Kidney glomerular epithelial cell (primary cell): ENCODE measurements around the gene NUPR2.
"Not testable (repeated sequence)": the region's sequence is repeated elsewhere in the genome, so short reads cannot be mapped to it uniquely, and the experiment has no call there.

Experiments
- DNase-seq: peaks from one replicate; lab custom pipeline; 2025; lab: John Stamatoyannopoulos, UW

NUPR2 gene

GRCh38 chr7:56086761-56087160 lies 29.5 kb downstream of the NUPR2 start:
- no peak for DNase-seq

GRCh38 chr7:56083150-56083785 lies 32.9 kb downstream of the NUPR2 start:
- no peak for DNase-seq

GRCh38 chr7:56081626-56082340 lies 34.4 kb downstream of the NUPR2 start:
- DNase-seq = no peak

- not testable (repeated sequence) for DNase-seq
Observed at GRCh38 chr7:56080726-56081435, 35.3 kb downstream of the NUPR2 start.

GRCh38 chr7:56079450-56080185 lies 36.6 kb downstream of the NUPR2 start:
- no peak for DNase-seq

- no peak for DNase-seq
Observed at GRCh38 chr7:56078196-56078595, 38.0 kb downstream of the NUPR2 start.

DNA sequence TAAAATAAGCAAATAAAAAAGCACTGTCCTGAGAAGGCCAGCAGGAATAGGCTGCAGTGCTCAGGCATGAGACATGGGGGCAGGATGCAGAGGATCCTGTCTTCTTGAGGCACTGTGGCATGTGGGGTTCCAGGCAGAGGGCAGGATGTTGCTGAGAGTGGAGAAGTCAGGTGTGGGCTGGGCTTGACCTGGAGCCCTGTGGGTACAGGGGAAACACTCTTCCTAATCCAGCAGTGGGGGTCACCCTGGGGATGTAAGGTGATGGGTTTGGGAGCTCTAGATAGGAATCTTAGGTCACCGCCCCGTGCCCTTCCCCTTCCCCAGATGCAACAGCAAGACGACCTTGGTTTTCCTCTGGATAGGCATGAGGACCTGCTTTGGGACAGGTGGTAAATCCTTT lies 38.5 kb downstream of the NUPR2 start:
- no peak for DNase-seq

DNA sequence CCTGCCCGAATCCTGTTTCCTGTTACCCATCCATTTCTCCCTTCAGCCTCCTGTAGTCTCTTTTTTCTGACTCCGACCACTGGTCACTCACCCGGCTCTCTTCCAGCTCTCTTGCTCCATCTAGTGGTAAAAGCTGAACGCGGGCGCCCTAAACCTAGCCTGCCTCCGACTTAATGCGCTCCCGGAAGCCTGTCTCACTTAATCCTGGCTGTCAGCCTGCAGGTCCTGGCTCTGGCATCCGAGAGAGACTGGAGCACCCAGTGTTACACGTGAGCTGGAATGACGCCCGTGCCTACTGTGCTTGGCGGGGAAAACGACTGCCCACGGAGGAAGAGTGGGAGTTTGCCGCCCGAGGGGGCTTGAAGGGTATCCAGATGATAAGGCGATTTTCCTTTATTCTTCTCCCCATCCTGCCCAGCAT lies 41.8 kb downstream of the NUPR2 start:
- DNase-seq = peak; percentile 85

DNA sequence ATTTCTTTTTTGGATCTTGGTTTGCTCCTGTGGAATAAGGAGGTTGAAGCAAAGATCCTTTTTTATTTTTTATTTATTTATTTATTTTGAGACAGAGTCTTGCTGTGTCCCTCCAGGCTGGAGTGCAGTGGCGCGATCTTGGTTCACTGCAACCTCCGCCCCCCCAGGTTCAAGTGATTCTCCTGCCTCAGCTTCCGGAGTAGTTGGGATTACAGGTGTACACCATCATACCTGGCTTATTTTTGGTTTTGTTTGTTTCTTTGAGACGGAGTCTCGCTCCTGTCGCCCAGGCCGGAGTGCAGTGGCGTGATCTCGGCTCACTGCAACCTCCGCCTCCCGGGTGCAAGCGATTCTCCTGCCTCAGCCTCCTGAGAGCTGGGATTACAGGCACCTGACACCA lies 49.8 kb downstream of the NUPR2 start:
- DNase-seq = not testable (repeated sequence)
